OCI-LY3 (cell line): Measurements from ENCODE around the gene GRIK4.

Experiments
- EZH2phosphoT487 ChIP-seq: fragments of 200-600 bp; shearing (Covaris generic); IDR thresholded peaks from 2 replicates; pipeline ENCODE4 v1.6.1; 2018; ENCODE audit warnings: antibody characterized with exemption, mixed run types, low read depth
- TF ChIP-seq, protein P1 (sequence below): fragments of 200-600, 300-600 bp; sonication (generic); IDR thresholded peaks from 2 replicates; pipeline ENCODE4 v1.5.1; 2014; ENCODE audit warnings: antibody characterized with exemption, low read length, low read depth

DNA sequence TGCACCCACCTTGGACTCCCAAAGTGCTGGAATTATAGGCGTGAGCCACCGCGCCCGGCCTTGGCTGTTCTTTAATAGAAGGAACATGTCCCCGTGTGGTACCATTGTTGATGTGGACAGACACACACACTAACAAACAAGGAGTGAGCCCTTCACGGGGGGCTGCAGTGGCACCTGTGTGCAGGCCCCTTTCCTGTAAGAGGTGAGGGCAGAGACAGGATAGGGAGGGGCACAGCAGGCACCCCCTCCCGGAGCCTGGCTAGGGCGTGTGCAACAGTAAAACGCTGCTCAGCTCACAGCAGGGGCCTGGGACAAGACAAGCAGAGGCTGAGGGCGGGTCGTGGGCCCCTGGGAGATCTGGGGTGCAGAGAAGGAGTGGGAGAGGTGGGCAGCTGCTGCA is 37.8 kb downstream of the GRIK4 start:
- TF ChIP-seq, protein P1, sequence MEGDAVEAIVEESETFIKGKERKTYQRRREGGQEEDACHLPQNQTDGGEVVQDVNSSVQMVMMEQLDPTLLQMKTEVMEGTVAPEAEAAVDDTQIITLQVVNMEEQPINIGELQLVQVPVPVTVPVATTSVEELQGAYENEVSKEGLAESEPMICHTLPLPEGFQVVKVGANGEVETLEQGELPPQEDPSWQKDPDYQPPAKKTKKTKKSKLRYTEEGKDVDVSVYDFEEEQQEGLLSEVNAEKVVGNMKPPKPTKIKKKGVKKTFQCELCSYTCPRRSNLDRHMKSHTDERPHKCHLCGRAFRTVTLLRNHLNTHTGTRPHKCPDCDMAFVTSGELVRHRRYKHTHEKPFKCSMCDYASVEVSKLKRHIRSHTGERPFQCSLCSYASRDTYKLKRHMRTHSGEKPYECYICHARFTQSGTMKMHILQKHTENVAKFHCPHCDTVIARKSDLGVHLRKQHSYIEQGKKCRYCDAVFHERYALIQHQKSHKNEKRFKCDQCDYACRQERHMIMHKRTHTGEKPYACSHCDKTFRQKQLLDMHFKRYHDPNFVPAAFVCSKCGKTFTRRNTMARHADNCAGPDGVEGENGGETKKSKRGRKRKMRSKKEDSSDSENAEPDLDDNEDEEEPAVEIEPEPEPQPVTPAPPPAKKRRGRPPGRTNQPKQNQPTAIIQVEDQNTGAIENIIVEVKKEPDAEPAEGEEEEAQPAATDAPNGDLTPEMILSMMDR = no peak
- no peak for TF ChIP-seq EZH2phosphoT487
